ENCODE results near the gene ARHGAP24. TPM values are rescaled to one million over a fixed set of nuclear protein-coding genes. Genes with fewer than 3 reads are reported as not detected.
A peak's percentile ranks its signal among the peaks of the same experiment; 100 is the strongest.
"Not testable (repeated sequence)": the region's sequence is repeated elsewhere in the genome, so short reads cannot be mapped to it uniquely, and the experiment has no call there.

ARHGAP24 gene
- polyA plus RNA-seq, 4 donors = 109 to 126 (median 121) TPM

DNA sequence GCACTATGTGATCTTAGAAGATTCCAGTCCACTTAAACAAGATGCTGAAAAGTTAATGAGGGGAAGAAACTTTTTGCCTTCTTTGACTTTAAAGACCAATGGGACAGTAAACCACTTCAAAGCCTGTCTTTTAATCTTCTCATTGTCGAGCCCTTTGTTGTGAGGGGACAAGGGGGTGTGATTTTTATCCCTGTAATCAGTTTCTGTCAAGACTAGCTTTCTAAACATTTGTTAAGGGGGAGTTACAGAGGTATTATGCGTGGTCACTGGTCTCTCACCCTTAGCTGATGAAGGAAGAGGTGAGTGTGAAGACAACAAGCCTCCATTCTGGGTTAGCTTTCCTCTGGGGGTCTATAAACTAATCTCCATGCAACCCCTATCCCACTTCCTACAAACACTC is 409.3 kb downstream of the ARHGAP24 start:
- no peak for DNase-seq (ENCODE audit: low read depth in 4 of 4, low spot score in 3 of 4)

DNA sequence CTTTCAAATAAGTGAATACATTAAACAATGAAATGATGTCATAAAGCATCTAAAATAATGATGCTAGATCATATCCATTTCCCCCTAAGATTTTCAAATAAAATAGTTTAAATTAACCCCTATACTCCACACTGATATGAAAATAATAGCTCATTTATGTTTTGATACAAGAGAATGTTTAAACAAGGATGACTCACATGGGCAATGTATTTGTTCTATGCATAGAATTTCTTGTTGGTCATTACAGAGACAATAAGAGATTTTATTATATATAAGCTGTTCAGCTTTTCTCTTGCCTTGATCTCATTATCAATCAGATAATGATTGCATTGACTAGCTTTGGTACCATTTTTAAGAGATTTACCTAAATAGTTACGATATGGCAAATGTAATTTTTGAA is 411.7 kb downstream of the ARHGAP24 start:
- no peak for DNase-seq (ENCODE audit: low read depth in 4 of 4, low spot score in 3 of 4)

DNA sequence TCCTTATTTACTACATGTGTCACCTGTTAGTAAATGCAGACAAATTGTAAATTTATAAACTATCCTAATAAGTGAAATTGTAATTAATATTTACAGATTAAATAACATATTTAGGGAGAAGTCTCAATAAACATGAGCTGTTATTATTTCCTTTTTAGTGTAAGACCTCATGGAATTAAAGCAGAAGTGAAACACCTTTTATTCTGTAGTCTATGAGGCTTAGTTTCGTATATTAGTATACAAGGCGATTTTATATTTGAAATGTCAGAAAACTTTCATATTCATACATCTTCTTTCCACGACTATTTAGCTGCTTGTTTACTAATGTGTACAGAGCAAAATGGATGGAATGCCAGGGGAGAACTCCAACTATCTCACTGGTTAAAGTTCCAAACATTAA is 414.4 kb downstream of the ARHGAP24 start:
- no peak for DNase-seq (ENCODE audit: low read depth in 4 of 4, low spot score in 3 of 4)

GRCh38 chr4:85895755-85896154 is 420.8 kb downstream of the ARHGAP24 start:
- DNase-seq (ENCODE audit: low read depth in 4 of 4, low spot score in 3 of 4) = no peak

DNA sequence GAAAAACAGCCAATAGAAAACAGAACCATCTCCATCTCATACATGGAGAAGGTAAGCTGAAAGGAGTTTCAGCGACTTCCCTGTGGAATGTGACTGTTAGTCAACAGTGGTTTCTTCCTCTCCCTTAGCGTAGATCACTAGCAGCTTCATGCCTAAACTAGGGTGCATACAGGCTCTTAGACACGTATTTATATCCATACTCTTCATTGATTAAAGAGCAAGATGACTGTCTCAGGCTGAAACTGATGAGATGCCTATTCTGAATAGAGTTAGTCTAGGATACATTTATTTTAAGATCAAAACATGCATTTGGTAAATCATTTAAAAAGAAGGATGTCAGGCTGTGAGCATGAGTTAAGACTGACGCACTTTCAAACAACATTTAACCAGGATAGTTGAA is 423.3 kb downstream of the ARHGAP24 start:
- DNase-seq (ENCODE audit: low read depth in 4 of 4, low spot score in 3 of 4) = no peak

GRCh38 chr4:85901500-85901899 is 426.6 kb downstream of the ARHGAP24 start:
- DNase-seq (ENCODE audit: low read depth in 4 of 4, low spot score in 3 of 4) = no peak

GRCh38 chr4:85902647-85903046 is 427.7 kb downstream of the ARHGAP24 start:
- DNase-seq (ENCODE audit: low read depth in 4 of 4, low spot score in 3 of 4) = not testable (repeated sequence)

DNA sequence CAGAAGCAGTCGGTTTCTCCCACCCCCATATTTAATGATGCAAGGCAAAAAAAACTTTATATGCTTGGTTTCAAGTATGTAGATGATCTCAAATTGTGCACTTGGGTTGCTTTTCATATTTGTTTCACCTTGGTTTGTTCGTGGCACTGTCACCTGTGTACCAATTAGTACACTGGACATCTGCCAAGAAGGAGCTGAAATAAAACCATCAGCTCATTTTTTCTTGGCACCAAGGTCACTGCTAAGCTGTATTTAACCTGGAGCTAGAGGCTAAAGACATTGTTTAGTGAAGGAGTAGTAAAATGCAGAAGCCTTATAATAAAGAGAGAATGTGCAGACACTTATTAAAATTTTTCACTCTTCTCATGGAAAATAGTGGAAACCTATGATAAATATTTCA is 430.8 kb downstream of the ARHGAP24 start:
- no peak for DNase-seq (ENCODE audit: low read depth in 4 of 4, low spot score in 3 of 4)

GRCh38 chr4:85907001-85907400 is 432.1 kb downstream of the ARHGAP24 start:
- DNase-seq (ENCODE audit: low read depth in 4 of 4, low spot score in 3 of 4) = no peak

- no peak for DNase-seq (ENCODE audit: low read depth in 4 of 4, low spot score in 3 of 4)
Observed at GRCh38 chr4:85909851-85910250, 434.9 kb downstream of the ARHGAP24 start.

DNA sequence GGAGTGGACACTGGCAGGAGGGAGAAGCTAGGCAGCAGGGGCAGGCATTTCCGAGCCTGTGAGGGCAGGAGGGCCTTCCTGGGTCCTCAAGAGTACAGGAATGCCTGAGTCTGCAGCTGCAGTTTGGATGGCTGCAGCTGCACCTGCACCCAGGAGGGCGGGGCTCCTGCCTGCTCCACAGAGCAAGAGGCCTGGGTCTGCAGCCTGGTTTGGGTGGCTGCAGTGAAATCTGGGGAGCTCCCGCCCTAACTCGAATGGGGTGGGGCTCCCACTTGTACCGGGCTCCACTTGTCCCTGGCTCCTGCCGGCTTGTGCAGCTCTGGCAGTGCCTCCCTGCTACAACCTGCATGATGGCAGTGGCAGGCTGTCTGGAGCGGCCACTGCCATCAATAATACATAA is 436.0 kb downstream of the ARHGAP24 start:
- DNase-seq (ENCODE audit: low read depth in 4 of 4, low spot score in 3 of 4) = no peak

DNA sequence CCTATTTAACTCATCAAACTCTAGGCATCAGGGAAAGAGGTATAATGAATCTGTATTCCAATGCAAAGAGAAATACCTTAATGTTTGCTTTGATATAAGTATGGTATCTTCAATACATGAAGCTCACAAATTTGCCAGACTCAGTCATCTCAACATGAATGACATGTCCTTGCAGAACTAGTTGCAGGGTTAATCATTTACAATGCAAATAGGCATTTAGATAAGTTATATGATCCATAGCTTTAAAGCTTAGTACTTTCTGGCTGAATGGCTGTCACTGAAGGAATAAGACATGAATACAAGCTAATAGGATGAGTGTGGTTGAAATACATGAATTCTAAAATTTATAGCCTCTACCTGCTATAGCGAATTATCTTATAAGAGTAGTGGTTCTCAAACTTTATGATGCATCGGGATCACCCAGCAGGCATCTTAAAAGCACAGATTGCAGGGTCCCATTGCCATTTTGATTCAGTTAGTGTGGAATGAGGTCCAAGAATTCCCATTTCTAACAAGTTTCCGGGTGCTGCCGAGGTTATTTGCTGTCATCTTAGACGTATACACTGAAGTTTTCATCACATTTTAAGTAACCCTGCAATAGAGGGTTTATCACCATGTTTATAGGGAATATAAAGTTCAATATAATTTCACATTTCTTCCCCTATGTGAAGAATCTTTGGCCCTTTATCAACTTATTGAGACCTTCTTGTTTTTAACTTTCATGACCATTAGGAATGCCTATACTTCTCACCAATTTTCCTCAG is 439.2 kb downstream of the ARHGAP24 start:
- DNase-seq (ENCODE audit: low read depth in 4 of 4, low spot score in 3 of 4) = no peak

DNA sequence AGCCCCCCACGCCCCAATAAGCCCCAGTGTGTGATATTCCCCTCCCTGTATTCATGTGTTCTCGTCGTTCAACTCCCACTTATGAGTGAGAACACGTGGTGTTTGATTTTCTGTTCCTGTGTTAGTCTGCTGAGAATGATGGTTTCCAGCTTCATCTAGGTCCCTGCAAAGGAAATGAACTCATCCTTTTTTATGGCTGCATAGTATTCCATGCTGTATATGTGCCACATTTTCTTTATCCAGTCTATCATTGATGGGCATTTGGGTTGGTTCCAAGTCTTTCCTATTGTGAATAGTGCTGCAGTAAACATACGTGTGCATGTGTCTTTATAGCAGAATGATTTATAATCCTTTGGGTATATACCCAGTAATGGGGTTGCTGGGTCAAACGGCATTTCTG is 440.6 kb downstream of the ARHGAP24 start:
- DNase-seq (ENCODE audit: low read depth in 4 of 4, low spot score in 3 of 4) = not testable (repeated sequence)

- DNase-seq (ENCODE audit: low read depth in 4 of 4, low spot score in 3 of 4) = no peak
Observed at GRCh38 chr4:85919200-85919887, 444.4 kb downstream of the ARHGAP24 start.

DNA sequence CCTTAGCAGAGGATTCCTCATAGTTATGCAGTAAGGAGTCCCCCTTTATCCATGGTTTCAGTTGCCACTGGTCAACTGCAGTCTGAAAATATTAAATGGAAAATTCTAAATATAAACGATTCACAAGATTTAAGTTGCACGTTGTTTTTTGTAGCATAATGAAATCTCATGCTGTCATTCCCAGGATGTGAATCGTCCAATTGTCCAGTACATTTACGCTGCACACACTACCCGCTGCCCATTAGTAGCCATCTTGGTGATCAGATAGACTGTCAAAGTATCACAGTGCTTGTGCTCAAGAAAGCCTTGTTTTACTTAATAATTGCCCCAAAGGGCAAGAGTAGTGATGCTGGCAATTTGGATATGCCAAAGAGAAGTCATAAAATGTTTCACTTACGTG is 450.1 kb downstream of the ARHGAP24 start:
- no peak for DNase-seq (ENCODE audit: low read depth in 4 of 4, low spot score in 3 of 4)

GRCh38 chr4:85928775-85929591 is 454.0 kb downstream of the ARHGAP24 start:
- peak in 3 of 4 donors; percentile 72 to 83 (median 79) for DNase-seq (ENCODE audit: low read depth in 4 of 4, low spot score in 3 of 4)

DNA sequence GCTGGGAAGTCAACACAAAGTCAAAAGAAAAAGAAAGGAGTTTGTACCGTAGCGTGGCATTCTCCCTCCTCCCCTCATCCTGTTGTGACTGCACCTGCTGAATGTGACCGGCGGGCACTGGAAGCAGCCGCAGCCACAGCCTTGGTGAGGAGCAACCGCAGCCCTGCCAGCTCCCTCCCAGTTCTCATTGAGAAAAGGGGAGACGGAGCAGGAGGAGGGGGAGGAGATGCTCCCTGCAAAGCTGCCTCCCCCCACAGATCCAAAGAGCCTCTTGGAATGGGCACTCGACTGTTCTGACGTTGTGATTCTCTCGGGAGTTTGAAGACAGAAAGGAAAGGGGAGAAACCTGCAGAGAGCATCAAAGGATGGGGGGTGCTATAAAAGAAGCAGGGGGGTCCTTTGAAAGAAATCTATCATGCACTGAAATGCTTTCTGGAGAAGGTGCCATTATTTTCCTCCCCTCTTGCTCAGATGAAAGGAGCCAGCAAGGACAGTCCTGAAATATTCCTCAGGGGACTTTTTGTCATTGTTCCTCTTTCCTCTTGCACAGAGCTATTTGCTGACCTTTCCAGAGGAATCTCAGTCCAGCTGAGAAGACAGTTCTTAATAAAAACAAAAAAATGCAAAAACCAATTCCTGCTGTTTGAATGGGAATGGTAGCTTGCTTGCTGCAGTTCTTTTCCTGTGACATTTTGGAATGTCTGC is 455.2 kb downstream of the ARHGAP24 start:
- no peak for DNase-seq (ENCODE audit: low read depth in 4 of 4, low spot score in 3 of 4)

GRCh38 chr4:85932500-85933290 is 457.7 kb downstream of the ARHGAP24 start:
- no peak for DNase-seq (ENCODE audit: low read depth in 4 of 4, low spot score in 3 of 4)

DNA sequence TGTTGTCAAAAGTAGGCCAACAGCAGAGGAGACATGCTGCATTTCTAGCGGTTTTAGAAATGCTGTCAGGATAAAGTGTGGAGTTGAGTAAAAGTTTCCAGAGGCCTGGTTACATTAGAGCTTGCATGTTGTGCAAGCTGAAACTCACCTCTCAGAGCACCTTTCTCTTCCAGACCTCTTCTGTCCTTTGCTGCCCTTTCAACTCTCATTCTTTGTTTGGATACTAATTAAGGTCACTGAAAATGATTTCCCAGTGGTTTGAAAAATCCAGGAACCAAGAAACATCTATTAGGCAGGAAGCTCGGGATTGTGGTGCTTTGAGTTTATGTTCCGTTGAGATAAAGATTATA is 458.3 kb downstream of the ARHGAP24 start:
- DNase-seq (ENCODE audit: low read depth in 4 of 4, low spot score in 3 of 4) = no peak

DNA sequence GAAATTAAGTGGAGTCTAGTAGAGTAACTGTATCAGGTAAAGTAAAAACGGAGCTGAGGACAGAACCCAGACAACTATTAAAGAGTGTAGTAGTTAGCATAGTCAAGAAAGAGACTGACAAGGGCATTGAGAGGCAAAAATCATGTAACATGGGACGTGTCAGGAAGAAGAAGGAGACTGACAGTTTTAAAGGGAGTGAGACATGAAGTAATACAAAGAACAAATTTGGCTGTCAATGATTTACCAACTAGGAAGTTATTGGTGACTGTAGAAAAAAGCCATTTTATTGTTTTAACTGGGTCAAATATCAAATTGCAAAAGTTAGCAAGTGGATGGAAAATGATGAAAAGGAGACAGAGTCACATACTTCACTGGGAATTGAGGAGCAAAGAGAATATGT is 462.6 kb downstream of the ARHGAP24 start:
- no peak for DNase-seq (ENCODE audit: low read depth in 4 of 4, low spot score in 3 of 4)

All from right renal pelvis (tissue), 4 donors.